Brain pericyte (primary cell): ENCODE measurements around the gene LILRA6.

Source experiments
- DNase-seq: peaks from one replicate; pipeline ENCODE4 v3.0.0-alpha.2; 2012; ENCODE audit warnings: low read depth, low spot score

Gene LILRA6

GRCh38 chr19:54188215-54188871, 54.2 kb downstream of the LILRA6 start:
- DNase-seq = no peak

DNA sequence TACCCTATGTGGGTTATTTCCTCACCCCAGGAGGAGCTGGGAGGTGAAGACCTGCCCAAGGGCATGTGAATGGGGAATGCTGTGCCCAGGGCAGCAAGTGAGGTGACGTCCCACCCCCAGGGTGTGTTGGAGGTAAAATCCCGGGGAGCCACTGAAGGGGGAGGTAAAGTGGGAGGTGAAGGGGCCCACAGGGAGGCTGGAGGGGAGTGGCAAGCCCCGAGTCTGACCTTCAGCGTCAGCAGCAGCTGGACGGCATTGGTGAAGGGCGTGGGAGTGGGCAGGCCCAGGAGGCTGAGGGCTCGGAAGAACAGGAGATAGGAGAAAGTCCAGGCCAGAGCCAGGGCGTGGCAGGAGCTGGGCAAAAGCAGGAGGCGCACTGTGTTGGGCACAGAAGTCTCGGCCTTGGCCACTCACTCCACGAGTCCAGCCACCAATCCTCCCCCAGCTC, 55.6 kb downstream of the LILRA6 start:
- DNase-seq = no peak
